DMS 273 treated with DMSO at 0.1 percent for 48 hours (cell line): ENCODE data around the gene PLEKHH1.

Source experiments
- DNase-seq: peaks from one replicate; lab custom pipeline; 2025; lab: John Stamatoyannopoulos, UW

Gene PLEKHH1

GRCh38 chr14:67567654-67568053, 34.6 kb downstream of the PLEKHH1 start:
- DNase-seq, result no peak

- DNase-seq, result no peak
Observed at GRCh38 chr14:67569011-67569650, 36.0 kb downstream of the PLEKHH1 start.

- DNase-seq, result no peak
Observed at GRCh38 chr14:67569651-67570290, 36.7 kb downstream of the PLEKHH1 start.

GRCh38 chr14:67570453-67570852, 37.4 kb downstream of the PLEKHH1 start:
- no peak for DNase-seq

GRCh38 chr14:67571275-67571990, 38.3 kb downstream of the PLEKHH1 start:
- peak; percentile 20 for DNase-seq

GRCh38 chr14:67571991-67572323, 38.9 kb downstream of the PLEKHH1 start:
- no peak for DNase-seq

- no peak for DNase-seq
Observed at GRCh38 chr14:67572608-67573007, 39.5 kb downstream of the PLEKHH1 start.

GRCh38 chr14:67573228-67574010, 40.3 kb downstream of the PLEKHH1 start:
- DNase-seq, result no peak

- no peak for DNase-seq
Observed at GRCh38 chr14:67574156-67574555, 41.1 kb downstream of the PLEKHH1 start.

- DNase-seq, result no peak
Observed at GRCh38 chr14:67574806-67575205, 41.7 kb downstream of the PLEKHH1 start.

GRCh38 chr14:67575684-67576083, 42.6 kb downstream of the PLEKHH1 start:
- DNase-seq, result no peak

- DNase-seq, result no peak
Observed at GRCh38 chr14:67576216-67576955, 43.3 kb downstream of the PLEKHH1 start.

- DNase-seq, result no peak
Observed at GRCh38 chr14:67577181-67577808, 44.2 kb downstream of the PLEKHH1 start.

GRCh38 chr14:67577909-67578749, 45.0 kb downstream of the PLEKHH1 start:
- DNase-seq, result no peak

GRCh38 chr14:67579040-67579439, 46.0 kb downstream of the PLEKHH1 start:
- no peak for DNase-seq

GRCh38 chr14:67579636-67580035, 46.5 kb downstream of the PLEKHH1 start:
- no peak for DNase-seq

- no peak for DNase-seq
Observed at GRCh38 chr14:67580336-67581171, 47.5 kb downstream of the PLEKHH1 start.

GRCh38 chr14:67581643-67582042, 48.6 kb downstream of the PLEKHH1 start:
- DNase-seq, result no peak

GRCh38 chr14:67582061-67582460, 49.0 kb downstream of the PLEKHH1 start:
- DNase-seq, result no peak
